Thymus (tissue), 11 donors: ENCODE data around the gene VGLL3. TPM values are rescaled to one million over a fixed set of nuclear protein-coding genes. Genes with fewer than 3 reads are reported as not detected.

Experiments used
- DNase-seq, 9 donors: peaks; one replicate each; pipeline ENCODE4 v3.0.0-alpha.2; 2013; ENCODE audit warnings: low spot score in 9 of 9, low read depth in 6 of 9, missing footprints in 1 of 9
- H3K27ac ChIP-seq, 2 donors: one replicate each; pipeline ENCODE4 v1.5.1; 2013; ENCODE audit warnings: control low read depth in 1 of 2, low read depth in 1 of 2, low read length in 1 of 2, mild to moderate bottlenecking in 1 of 2, moderate library complexity in 1 of 2
- H3K27me3 ChIP-seq, 2 donors: one replicate each; pipeline ENCODE4 v1.5.1; 2013; ENCODE audit warnings: low read length in 1 of 2; ENCODE audit not compliant: control insufficient read depth in 2 of 2, insufficient read depth in 1 of 2
- H3K36me3 ChIP-seq, 2 donors: one replicate each; pipeline ENCODE4 v1.5.1; 2013; ENCODE audit warnings: low read length in 1 of 2, mild to moderate bottlenecking in 1 of 2, moderate library complexity in 1 of 2; ENCODE audit not compliant: control insufficient read depth in 2 of 2, insufficient read depth in 2 of 2
- H3K4me1 ChIP-seq, 2 donors: one replicate each; pipeline ENCODE4 v1.5.1; 2013; ENCODE audit warnings: low read length in 2 of 2; ENCODE audit not compliant: control insufficient read depth in 2 of 2, insufficient read depth in 2 of 2
- H3K4me3 ChIP-seq, 2 donors: one replicate each; pipeline ENCODE4 v1.5.1; 2013; ENCODE audit warnings: low read length in 2 of 2, control low read depth in 1 of 2, mild to moderate bottlenecking in 1 of 2
- H3K9me3 ChIP-seq, 2 donors: one replicate each; pipeline ENCODE4 v1.5.1; 2013; ENCODE audit warnings: low read length in 1 of 2, mild to moderate bottlenecking in 1 of 2; ENCODE audit not compliant: control insufficient read depth in 2 of 2, insufficient read depth in 1 of 2
- WGBS: extraction: QIAGEN DNeasy Blood & Tissue Kit; methylation state at CpG from one replicate; pipeline ENCODE4 v1.1.7; 2013; 5-methylcytosine and 5-hydroxymethylcytosine counted together
- polyA plus RNA-seq: library from polyadenylated mRNA; stranded (reverse); fragments of 200-250 nt; gene quantifications from one replicate; pipeline ENCODE4 v1.2.3, GENCODE V29; 2013
- total RNA-seq: library from RNA; stranded (reverse); fragments of 120-200 nt; gene quantifications from one replicate; pipeline ENCODE4 v1.2.4, GENCODE V29; 2013
- donor health status: healthy.

The VGLL3 gene
- total and polyA plus RNA-seq, 2 donors, result 0.24 to 2.1 TPM

- Histone ChIP-seq H3K4me3 (no peak overlapping the region), H3K36me3 (no peaks in the 10 kb centered on the region), H3K27ac (no peak overlapping the region), H3K9me3 (no peaks in the 10 kb centered on the region), H3K27me3 (no peaks in the 10 kb centered on the region), H3K4me1 (no peaks in the 10 kb centered on the region)
- no peak for DNase-seq
- WGBS, result 92% methylated on average over 1 of the region's 1 CpG
These were observed 42.1 kb downstream of the VGLL3 start for GRCh38 chr3:86948822-86949221.

GRCh38 chr3:86942206-86942605 is 48.7 kb downstream of the VGLL3 start:
- DNase-seq, result no peak
- H3K27ac ChIP-seq, result no peak overlapping the region
- H3K4me3 ChIP-seq, result no peak overlapping the region
- no peaks in the 10 kb centered on the region for H3K4me1 ChIP-seq
- no peaks in the 10 kb centered on the region for H3K9me3 ChIP-seq
- no peaks in the 10 kb centered on the region for H3K27me3 ChIP-seq
- WGBS, result 96% methylated on average over 3 of the region's 3 CpGs
- no peaks in the 10 kb centered on the region for H3K36me3 ChIP-seq

GRCh38 chr3:86938416-86939105 is 52.4 kb downstream of the VGLL3 start:
- H3K4me3 ChIP-seq, result no peak overlapping the region
- no peaks in the 10 kb centered on the region for H3K4me1 ChIP-seq
- H3K27me3 ChIP-seq, result no peaks in the 10 kb centered on the region
- WGBS, result 94% methylated on average over 3 of the region's 3 CpGs
- no peak overlapping the region for H3K27ac ChIP-seq
- H3K9me3 ChIP-seq, result no peaks in the 10 kb centered on the region
- DNase-seq, result no peak
- H3K36me3 ChIP-seq, result no peaks in the 10 kb centered on the region

DNA sequence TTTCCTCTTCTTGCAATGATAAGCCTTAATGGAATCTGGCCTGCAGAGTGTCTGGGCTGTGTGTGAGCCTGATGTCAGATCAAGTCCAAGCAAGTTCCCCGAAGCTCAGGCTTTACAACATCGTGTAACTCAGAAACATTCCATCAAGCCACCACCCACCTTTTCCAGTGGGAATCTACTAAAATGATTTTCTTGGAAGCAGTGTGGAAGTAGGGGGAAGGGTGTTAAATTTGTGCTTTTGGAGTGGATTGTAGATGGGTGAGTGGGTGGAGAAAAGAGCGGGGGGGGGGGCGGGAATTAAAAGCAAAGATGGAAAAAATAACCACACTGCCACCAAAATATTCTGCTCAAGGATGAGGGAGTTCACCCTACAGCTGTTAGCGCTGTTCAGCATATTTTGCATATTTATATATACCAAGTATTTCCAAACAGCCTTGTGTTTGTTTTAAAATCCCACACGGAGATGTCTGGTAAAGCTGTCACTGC is 53.6 kb downstream of the VGLL3 start:
- H3K4me3 ChIP-seq, result no peak overlapping the region
- H3K36me3 ChIP-seq, result no peaks in the 10 kb centered on the region
- no peak overlapping the region for H3K27ac ChIP-seq
- no peaks in the 10 kb centered on the region for H3K27me3 ChIP-seq
- no peaks in the 10 kb centered on the region for H3K4me1 ChIP-seq
- 95% methylated on average over 6 of the region's 6 CpGs for WGBS
- H3K9me3 ChIP-seq, result no peaks in the 10 kb centered on the region
- DNase-seq, result no peak

GRCh38 chr3:86934851-86935250 is 56.1 kb downstream of the VGLL3 start:
- Histone ChIP-seq H3K36me3 (no peaks in the 10 kb centered on the region), H3K4me3 (no peak overlapping the region), H3K27me3 (no peaks in the 10 kb centered on the region), H3K9me3 (no peaks in the 10 kb centered on the region), H3K4me1 (no peaks in the 10 kb centered on the region), H3K27ac (no peak overlapping the region)
- no peak for DNase-seq
- WGBS, result 51% methylated on average over 3 of the region's 3 CpGs

DNA sequence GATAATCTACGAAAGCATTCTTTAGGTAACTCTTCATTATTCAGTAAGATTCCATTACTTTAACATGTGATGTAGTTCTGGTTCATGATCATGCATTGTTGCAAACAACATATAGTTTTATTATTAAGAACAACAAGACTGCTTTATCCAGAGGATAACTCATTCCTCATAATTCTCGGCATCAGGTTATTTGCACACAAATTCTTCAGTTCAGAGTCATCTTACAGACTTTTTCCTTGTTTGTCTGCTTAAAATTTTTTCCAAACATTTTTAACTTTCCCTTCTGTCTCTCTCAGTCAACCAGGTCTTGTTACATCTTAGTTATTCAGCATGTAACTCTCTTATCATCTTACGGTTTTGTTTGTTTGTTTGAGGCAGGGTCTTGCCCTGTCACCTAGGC is 60.1 kb downstream of the VGLL3 start:
- H3K4me3 ChIP-seq, result no peak overlapping the region
- H3K36me3 ChIP-seq, result no peaks in the 10 kb centered on the region
- H3K9me3 ChIP-seq, result no peaks in the 10 kb centered on the region
- no peaks in the 10 kb centered on the region for H3K27me3 ChIP-seq
- 91% methylated on average over 3 of the region's 3 CpGs for WGBS
- H3K4me1 ChIP-seq, result no peaks in the 10 kb centered on the region
- DNase-seq, result no peak
- no peak overlapping the region for H3K27ac ChIP-seq

DNA sequence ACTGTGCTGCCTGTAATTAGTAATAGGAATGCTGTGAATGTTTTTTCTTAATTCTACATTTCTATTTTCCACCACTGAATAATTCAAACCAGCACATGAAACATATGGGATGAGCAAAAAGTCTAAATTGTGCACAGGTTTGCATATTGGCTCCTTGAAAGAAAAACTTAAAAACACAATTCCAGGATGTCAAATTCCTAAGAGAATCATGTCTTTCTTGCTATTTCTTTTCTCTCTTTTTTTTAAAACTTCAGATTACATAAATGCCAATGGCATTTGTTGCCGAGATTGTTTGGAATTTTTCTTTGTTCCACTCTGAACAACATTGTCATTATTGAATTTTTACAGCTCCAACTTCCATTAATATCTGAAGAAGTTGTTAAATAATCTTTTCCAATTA is 60.8 kb downstream of the VGLL3 start:
- WGBS, result 85% methylated on average over 1 of the region's 1 CpG
- no peaks in the 10 kb centered on the region for H3K27me3 ChIP-seq

GRCh38 chr3:86929046-86929445 is 61.9 kb downstream of the VGLL3 start:
- H3K36me3 ChIP-seq, result no peaks in the 10 kb centered on the region
- 97% methylated on average over 7 of the region's 7 CpGs for WGBS
- H3K27me3 ChIP-seq, result no peaks in the 10 kb centered on the region
- no peaks in the 10 kb centered on the region for H3K4me1 ChIP-seq
- DNase-seq, result no peak
- H3K4me3 ChIP-seq, result no peak overlapping the region
- no peak overlapping the region for H3K27ac ChIP-seq
- H3K9me3 ChIP-seq, result no peaks in the 10 kb centered on the region

More for the DNA sequence above, 60.8 kb downstream of the VGLL3 start:
- Histone ChIP-seq H3K36me3 (no peaks in the 10 kb centered on the region), H3K27ac (no peak overlapping the region), H3K4me1 (no peaks in the 10 kb centered on the region), H3K4me3 (no peak overlapping the region), H3K9me3 (no peaks in the 10 kb centered on the region)
- no peak for DNase-seq

- Histone ChIP-seq H3K27ac (no peak overlapping the region), H3K4me1 (no peaks in the 10 kb centered on the region), H3K4me3 (no peak overlapping the region), H3K9me3 (no peaks in the 10 kb centered on the region), H3K27me3 (no peaks in the 10 kb centered on the region), H3K36me3 (no peaks in the 10 kb centered on the region)
- no peak for DNase-seq
- 88% methylated on average over 3 of the region's 3 CpGs for whole genome bisulfite sequencing
These were observed 67.9 kb downstream of the VGLL3 start for GRCh38 chr3:86923071-86923491.
